ENCODE data around the gene AATF.

Gene AATF, protein sequence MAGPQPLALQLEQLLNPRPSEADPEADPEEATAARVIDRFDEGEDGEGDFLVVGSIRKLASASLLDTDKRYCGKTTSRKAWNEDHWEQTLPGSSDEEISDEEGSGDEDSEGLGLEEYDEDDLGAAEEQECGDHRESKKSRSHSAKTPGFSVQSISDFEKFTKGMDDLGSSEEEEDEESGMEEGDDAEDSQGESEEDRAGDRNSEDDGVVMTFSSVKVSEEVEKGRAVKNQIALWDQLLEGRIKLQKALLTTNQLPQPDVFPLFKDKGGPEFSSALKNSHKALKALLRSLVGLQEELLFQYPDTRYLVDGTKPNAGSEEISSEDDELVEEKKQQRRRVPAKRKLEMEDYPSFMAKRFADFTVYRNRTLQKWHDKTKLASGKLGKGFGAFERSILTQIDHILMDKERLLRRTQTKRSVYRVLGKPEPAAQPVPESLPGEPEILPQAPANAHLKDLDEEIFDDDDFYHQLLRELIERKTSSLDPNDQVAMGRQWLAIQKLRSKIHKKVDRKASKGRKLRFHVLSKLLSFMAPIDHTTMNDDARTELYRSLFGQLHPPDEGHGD

DNA sequence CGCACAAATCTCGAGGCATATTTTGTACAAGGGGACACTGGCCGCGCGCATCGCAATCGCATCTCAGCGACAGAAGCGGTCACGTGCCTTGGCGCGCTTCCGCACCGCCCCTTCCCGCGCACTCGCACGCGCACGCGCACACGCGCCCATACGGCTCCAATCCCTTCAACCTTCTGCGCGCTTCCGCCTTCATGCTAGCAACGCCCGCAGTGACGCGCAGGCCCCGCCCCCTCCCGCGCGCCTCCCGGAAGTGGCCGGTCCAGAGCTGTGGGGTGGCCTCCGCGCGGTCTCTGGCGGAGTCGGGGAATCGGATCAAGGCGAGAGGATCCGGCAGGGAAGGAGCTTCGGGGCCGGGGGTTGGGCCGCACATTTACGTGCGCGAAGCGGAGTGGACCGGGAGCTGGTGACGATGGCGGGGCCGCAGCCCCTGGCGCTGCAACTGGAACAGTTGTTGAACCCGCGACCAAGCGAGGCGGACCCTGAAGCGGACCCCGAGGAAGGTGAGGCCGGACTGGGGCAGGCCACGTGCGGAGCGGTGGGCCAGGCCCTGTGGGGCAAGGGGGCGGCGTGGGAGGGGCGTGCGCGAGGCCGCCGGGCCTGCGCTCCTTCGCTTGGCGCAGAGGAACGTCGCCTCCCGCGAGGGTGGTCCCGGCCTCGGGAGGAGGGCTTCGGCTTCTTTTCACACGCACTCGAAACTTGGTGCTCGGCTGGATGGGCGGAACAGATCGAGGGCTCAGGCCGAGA is at the start of gene AATF:
Gene AATF (plus strand): TSS at position 238 of the 744 bp plus-strand sequence. CDS start 172 bp downstream, at position 410.
- TF ChIP-seq, protein P1, sequence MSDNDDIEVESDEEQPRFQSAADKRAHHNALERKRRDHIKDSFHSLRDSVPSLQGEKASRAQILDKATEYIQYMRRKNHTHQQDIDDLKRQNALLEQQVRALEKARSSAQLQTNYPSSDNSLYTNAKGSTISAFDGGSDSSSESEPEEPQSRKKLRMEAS (IDR thresholded peaks at IDR 0.05; ENCODE audit: low read depth, low read length) = peak; percentile 99
- TF ChIP-seq, protein P2, sequence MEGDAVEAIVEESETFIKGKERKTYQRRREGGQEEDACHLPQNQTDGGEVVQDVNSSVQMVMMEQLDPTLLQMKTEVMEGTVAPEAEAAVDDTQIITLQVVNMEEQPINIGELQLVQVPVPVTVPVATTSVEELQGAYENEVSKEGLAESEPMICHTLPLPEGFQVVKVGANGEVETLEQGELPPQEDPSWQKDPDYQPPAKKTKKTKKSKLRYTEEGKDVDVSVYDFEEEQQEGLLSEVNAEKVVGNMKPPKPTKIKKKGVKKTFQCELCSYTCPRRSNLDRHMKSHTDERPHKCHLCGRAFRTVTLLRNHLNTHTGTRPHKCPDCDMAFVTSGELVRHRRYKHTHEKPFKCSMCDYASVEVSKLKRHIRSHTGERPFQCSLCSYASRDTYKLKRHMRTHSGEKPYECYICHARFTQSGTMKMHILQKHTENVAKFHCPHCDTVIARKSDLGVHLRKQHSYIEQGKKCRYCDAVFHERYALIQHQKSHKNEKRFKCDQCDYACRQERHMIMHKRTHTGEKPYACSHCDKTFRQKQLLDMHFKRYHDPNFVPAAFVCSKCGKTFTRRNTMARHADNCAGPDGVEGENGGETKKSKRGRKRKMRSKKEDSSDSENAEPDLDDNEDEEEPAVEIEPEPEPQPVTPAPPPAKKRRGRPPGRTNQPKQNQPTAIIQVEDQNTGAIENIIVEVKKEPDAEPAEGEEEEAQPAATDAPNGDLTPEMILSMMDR (IDR thresholded peaks at IDR 0.05; ENCODE audit: low read depth, low read length) = no peak
- TF ChIP-seq MYC (IDR thresholded peaks at IDR 0.05; ENCODE audit: low read depth, low read length) (peak; percentile 85), POLR2A (IDR thresholded peaks at IDR 0.05; ENCODE audit: extremely low read depth, insufficient read length) (peak; percentile 87)
- H3K4me3 ChIP-seq (ENCODE audit: low read depth, low read length) = peak within 1 kb of the TSS; percentile 98
- peak; percentile 98 for DNase-seq (ENCODE audit: low read depth)

DNA sequence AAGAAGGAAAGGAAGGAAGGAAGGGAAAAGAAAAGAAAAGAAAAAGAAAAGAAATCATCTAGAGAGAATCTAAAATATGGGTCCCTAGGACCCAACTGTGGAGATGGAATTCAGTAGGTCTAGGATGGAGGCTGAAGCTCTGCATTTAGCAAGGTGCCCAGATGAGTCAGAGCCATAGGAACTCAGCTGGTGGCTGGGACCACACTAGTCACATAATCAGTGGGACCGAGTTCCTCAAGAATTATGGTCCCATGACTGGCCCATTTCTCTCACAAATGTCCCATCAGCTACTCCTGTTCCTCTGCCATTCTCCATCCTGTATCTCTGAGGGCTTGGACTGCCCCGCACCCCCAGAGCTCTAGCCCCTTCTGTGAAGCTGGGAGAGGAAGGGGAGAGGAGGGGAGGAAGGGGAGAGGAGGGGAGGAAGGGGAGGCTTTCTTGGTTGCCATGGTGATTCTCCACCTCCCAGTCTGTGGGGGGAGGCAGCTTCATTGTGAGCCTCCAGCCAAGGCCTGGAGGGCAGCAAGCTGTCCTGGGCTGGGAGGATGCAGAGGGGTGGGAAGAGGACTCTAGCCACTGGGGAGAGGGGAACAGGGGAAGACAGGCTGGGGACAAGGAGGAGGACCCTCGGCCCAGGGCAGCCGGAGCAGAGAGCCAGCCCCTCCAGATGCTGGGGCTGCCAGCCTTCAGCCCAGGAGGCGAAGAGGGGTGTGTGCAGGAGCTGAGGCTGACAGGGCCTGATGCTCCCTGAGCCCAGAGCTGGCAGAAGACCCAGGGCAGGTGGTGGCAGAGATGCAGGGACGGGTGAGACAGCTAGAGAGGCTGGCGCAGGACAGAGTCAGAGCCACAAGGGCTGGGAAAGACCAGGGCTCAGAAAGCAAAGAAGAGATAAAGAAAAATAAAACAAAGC is 49.2 kb upstream of the AATF start:
- no peak for TF ChIP-seq POLR2A (IDR thresholded peaks at IDR 0.05; ENCODE audit: extremely low read depth, insufficient read length)
- TF ChIP-seq, protein P1 (IDR thresholded peaks at IDR 0.05; ENCODE audit: low read depth, low read length) = no peak
- TF ChIP-seq MYC (IDR thresholded peaks at IDR 0.05; ENCODE audit: low read depth, low read length) = no peak
- TF ChIP-seq, protein P2 (IDR thresholded peaks at IDR 0.05; ENCODE audit: low read depth, low read length) = no peak
- no peak for DNase-seq (ENCODE audit: low read depth)
- no peak overlapping the region for H3K4me3 ChIP-seq (ENCODE audit: low read depth, low read length)

DNA sequence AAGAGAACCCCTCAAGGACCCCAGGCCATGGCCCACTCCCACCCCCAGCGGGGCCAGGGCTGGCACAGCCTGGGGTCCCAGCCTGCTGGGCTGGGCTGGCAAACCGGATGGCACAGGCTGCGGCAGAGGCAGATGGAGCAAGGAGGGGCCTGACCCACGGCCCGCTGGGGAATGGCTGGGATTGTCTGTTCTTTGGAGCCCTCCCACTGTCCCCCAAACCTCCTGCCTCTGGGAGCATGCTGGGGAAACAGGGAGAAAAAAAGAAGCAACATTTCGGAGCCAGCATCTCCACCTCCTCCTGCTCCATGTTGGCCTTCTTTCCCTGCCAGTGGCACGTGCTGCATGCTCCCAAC is 48.6 kb upstream of the AATF start:
- no peak for DNase-seq (ENCODE audit: low read depth)
- TF ChIP-seq MYC (IDR thresholded peaks at IDR 0.05; ENCODE audit: low read depth, low read length) (no peak), POLR2A (IDR thresholded peaks at IDR 0.05; ENCODE audit: extremely low read depth, insufficient read length) (no peak)
- TF ChIP-seq, protein P2 (IDR thresholded peaks at IDR 0.05; ENCODE audit: low read depth, low read length) = no peak
- no peak overlapping the region for H3K4me3 ChIP-seq (ENCODE audit: low read depth, low read length)

DNA sequence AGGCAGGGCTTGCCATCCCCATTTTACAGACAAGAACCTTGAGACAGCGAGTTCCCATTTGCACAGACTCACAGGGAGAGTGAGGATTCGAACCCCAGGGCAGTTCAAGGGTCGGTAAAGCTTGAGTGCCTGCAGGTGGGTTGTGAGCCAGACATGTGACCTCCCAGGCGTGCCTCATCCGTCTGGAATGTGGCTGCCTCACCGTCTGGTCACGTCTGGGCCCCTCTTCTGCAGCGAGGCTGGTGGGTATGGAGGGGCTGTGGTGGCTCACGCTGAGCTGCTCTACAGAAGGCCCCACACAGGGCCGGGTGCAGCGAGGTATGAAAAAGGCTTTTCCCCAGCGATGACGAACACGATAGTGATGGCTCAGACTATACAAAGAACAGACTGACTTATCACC is 47.2 kb upstream of the AATF start:
- H3K4me3 ChIP-seq (ENCODE audit: low read depth, low read length) = no peak overlapping the region
- DNase-seq (ENCODE audit: low read depth) = no peak
- TF ChIP-seq, protein P2 (IDR thresholded peaks at IDR 0.05; ENCODE audit: low read depth, low read length) = no peak
- no peak for TF ChIP-seq MYC (IDR thresholded peaks at IDR 0.05; ENCODE audit: low read depth, low read length)
- no peak for TF ChIP-seq POLR2A (IDR thresholded peaks at IDR 0.05; ENCODE audit: extremely low read depth, insufficient read length)

DNA sequence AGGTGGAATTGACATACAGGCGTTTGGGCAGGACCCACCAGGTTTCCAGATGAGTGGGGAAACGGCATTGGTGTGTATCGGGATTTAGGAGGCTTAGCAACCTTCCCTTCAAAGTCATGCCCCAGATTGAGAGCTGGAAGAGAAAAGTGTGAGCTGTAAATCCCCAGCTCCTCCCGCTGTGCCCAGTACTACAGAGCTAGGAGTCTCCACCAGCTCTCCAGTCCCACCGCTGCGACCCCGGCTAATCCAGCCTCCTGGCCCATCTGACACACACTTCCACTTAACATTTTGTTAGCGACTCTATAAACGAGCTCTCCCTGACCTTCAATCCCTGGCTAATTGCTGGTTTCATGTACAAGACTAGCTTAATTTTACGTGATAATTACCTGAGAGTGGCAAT is 41.3 kb upstream of the AATF start:
- TF ChIP-seq, protein P1 (IDR thresholded peaks at IDR 0.05; ENCODE audit: low read depth, low read length) = no peak
- no peak for TF ChIP-seq POLR2A (IDR thresholded peaks at IDR 0.05; ENCODE audit: extremely low read depth, insufficient read length)
- no peak for TF ChIP-seq MYC (IDR thresholded peaks at IDR 0.05; ENCODE audit: low read depth, low read length)
- TF ChIP-seq, protein P2 (IDR thresholded peaks at IDR 0.05; ENCODE audit: low read depth, low read length) = no peak
- DNase-seq (ENCODE audit: low read depth) = no peak
- no peak overlapping the region for H3K4me3 ChIP-seq (ENCODE audit: low read depth, low read length)

Measured in NB4 (cell line).